HG03139 (cell line): ENCODE results near the gene SLC39A11.
"Not testable (repeated sequence)": the region's sequence is repeated elsewhere in the genome, so short reads cannot be mapped to it uniquely, and the experiment has no call there.

ENCODE experiments used
- ATAC-seq: cut with Tn5 transposase; IDR thresholded peaks from one replicate; pipeline ENCODE4 v1.9.1; 2021; ENCODE audit not compliant: unreplicated experiment

The SLC39A11 gene

DNA sequence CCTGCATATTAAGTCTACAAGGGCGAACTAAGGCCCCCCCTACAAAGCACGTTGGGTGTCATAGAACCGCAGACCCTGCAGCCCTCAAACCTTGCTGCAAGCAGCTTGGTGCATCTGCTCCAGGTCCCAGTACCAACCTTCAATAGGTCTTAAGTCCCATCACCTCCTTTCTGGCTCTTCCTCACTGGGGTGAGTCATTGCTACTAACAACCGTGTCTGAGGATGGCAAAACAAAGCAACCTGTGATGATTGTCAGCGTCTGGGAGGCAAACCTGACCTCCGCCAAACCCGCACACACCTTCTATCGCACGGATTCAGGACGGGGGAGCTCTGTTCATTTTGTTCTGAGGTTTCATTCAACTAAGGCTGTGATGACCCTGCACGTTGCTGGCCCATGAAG, 138.9 kb downstream of the SLC39A11 start:
- ATAC-seq = no peak

DNA sequence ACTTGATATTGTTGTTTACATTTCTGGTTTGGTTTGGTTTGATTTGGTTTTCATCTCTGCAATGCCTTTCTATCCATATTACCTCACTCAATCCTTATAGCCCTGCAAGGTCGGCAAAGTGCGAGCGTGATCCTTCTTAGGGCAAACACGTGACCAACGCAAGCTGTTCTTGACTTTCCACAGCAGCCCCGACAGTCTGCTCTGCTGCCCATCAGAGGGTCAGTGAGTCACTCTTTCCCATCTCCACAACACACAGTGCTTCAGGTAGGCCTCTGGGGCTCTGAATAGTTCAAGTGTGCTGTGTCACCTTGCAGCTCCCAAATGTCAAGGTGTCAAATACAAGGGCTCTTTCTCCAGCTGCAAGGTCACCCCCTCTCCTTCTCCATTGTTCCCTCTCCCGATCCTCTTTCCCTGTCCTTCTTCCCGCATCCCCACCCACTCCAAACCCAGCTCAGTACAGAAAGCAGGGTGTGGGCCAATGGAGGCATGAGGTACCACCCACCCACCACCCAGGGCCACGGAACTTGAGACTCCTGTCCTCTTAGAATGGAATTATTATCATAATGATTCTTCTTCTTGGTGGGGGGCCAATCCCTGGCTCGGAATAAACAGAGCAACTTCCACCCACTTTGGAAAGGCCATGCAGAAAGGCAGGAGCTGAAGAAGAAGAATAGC, 139.7 kb downstream of the SLC39A11 start:
- ATAC-seq = no peak

DNA sequence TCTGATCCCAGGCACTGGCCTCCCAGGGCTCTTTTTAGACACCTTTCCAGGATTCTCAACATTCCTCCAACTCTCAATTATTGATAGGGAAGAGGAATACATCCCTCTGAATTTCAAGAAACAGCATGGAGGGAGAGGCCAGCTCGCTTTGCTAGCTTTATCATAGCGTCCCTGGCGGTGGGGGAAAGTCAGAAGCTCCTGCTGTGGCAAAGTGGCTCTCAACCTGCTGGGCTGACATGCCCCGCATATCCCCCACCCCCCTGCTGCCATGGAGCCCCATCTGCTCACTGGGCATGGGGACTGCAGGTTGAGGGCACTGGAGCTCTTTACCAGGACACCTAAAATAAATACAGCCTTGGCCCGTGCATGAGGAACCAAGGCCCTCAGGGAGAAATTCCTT, 140.3 kb downstream of the SLC39A11 start:
- no peak for ATAC-seq

GRCh38 chr17:72950242-72950931, 142.1 kb downstream of the SLC39A11 start:
- ATAC-seq = no peak

DNA sequence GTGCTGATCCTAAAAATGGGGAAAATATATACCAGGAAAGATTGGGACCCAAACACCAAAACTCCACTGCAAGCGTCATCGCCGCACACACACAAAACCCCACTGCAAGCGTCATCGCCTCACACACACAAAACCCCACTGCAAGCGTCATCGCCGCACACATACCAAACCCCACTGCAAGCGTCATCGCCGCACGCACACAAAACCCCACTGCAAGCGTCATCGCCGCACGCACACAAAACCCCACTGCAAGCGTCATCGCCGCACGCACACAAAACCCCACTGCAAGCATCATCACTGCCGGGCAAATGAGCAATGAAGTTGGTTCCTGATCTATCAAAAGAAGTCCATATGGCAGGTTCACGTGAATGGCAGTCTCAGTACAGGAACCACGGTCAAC, 144.4 kb downstream of the SLC39A11 start:
- ATAC-seq = no peak

- ATAC-seq = no peak
These were observed 145.0 kb downstream of the SLC39A11 start for GRCh38 chr17:72947475-72947874.

GRCh38 chr17:72946696-72947095, 145.8 kb downstream of the SLC39A11 start:
- no peak for ATAC-seq

DNA sequence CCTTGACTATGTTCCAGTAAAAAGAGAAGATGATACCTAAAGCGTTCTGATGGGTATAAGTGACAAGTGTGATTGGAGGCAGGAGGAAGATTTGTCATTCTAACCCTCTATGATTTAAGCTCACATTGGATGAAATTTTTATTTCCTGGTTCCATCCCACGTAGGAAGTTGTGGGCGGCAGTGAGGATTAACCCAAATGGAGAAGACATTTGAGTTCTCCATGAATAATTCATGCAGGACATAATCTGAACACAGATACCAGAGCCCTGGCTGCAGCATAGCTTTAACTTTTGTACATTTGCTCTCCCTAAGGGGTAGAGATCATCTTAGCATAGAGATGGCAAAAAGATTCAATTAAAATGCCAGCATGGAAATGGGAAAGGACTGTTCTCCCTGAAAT, 146.3 kb downstream of the SLC39A11 start:
- no peak for ATAC-seq

GRCh38 chr17:72945473-72945872, 147.0 kb downstream of the SLC39A11 start:
- ATAC-seq = no peak

DNA sequence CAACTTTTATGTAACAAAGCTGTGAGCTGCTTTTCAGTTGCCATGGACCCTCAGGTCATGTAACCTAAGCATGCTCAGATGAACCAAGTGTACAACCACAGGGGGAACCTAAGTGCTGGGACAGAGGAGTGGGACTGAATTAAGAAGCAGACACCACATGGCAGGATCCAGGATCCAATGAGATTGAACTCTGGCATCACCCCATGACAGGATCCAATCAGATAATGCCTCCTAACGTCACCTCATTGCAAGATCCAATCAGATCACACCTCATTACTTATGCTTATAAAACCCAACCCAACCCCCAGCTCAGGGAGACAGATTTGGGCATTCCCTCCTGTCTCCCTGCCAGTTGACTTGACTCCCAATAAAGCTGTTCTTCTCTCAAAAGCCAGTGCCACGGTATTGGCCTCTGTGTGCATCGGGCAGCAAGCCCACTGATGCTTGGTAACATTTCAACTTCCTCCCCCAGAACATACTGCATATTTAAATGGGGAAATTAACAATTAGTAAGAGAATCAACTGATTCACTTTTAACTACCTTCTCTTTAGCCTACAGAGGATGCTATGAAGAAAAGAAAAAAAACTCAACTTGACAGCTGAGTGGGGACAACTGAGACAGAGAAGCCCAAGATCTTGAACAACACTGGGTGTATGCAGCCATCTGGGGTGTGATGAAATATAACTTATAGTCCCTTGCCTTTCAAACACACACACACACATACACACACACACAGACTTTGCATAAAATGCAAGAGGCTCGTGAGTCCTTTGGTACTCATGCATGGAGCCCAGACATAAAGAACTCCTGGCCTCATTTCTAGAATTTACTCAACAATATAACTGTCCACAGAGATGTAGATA, 148.4 kb downstream of the SLC39A11 start:
- ATAC-seq = no peak

DNA sequence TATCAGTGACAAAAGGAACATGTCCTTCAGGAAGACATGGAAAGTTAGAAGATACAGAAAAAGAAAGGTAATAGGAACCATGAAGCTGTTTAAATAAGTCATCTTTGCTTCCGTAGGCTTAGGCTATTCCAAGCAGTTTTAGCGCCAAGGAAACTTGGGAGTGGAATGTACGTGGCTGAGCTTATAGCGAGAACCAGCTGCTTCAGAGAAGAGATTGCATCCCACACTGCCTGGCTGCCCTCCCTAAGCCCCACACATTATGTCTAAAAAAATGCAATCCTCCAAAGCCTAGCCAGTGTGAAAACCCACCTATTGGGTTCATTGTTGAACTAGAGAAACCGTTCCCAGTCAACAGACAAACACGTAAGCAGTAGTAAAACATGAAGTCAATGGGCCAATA, 149.9 kb downstream of the SLC39A11 start:
- no peak for ATAC-seq

GRCh38 chr17:72940496-72940895, 152.0 kb downstream of the SLC39A11 start:
- no peak for ATAC-seq

DNA sequence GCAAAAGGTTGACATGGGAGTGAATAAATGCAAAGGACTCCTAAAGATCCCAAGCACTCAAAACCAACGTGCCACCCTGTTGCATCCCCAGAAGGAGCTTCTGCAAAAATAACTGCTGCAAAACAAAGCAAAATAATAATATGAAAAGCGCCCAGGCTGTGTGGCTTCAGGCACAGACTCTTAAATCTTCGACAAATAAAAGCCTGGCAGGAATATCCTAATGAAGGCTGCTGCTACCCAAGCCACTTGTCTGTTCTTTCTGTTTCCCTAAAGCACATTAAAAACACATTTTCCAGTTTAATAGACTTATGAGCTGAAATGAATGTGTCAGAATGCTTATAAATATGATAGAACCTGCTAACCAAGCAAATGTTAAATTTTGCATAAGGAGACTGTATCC, 154.0 kb downstream of the SLC39A11 start:
- no peak for ATAC-seq

- no peak for ATAC-seq
These were observed 154.8 kb downstream of the SLC39A11 start for GRCh38 chr17:72937707-72938106.

GRCh38 chr17:72937254-72937653, 155.2 kb downstream of the SLC39A11 start:
- ATAC-seq = not testable (repeated sequence)

GRCh38 chr17:72935984-72936383, 156.5 kb downstream of the SLC39A11 start:
- ATAC-seq = no peak

DNA sequence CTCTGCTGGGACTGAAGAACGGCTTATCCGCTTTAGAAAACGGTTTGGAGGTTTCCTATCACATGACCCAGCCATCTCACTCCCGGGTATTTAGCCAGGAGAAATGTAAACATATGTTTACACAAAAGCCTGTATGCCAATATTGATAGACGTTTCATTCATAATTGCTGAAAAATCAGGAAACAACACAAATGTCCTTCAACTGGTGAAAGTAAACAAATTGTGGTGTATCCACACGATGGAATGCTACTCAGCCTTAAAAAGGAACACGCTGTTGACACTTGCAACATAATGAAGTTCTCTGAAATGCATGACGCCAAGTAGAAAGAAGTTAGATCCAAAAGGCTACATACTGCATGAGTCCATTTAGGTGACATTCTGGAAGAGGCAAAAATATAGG, 157.6 kb downstream of the SLC39A11 start:
- no peak for ATAC-seq

DNA sequence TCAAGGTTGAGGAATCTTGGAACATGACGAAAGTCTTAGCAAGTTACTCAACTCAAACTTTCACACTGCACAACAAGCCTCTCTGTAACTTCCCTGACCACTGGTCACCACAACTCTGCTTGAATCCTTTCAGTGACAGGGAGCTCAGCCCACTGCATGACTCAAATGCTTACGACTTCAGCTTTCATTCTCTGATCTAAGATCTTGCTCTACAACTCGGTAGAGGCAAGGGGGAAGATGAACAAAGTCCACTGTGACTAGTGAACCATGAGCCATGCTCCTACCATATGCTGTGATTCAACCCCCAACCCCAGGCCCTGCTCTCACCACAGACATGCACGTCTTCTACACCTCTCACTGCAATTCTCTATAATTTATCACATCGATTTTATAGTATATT, 160.9 kb downstream of the SLC39A11 start:
- no peak for ATAC-seq

GRCh38 chr17:72931163-72931562, 161.3 kb downstream of the SLC39A11 start:
- ATAC-seq = no peak

GRCh38 chr17:72930031-72930430, 162.5 kb downstream of the SLC39A11 start:
- ATAC-seq = no peak

DNA sequence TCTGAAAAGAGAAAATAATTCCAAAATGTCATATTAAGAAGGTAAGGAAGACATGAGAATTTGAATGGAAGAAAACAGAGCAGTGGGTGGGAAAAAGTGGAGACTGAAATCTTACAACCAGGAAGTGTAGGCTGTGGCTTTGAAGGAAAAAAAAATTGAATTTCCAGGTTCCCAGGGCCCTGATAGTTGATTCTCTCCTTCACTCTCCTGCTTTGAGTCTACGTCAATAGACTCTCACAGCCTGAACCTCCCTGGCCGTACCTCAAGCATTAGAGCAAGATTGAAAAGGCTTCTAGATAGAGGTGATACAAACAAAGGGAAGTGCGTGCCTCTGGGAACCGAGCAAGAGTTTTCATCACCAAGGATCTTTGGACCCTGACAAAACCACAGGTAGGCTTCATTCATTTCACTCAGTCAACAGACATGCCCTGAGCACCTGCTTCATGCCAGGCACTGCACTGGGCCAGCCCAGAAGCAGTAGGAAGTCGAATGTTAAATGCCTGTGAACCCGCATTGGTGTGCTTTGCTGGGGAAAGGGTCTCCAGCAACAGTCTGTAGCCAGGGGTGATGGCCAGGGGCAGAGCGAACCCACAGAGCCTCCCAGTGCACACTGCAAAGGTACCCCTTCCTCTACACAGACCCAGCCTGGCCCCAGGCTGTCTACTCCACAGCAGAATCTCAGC, 163.9 kb downstream of the SLC39A11 start:
- no peak for ATAC-seq
